ENCODE measurements around the gene VKORC1.

Gene VKORC1

GRCh38 chr16:31133046-31133501, 38.5 kb upstream of the VKORC1 start:
- in situ Hi-C loops (cut with HindIII; ENCODE audit: low sequenced_read_pairs): no loop called here
- H3K4me3 ChIP-seq (ENCODE audit: low read depth, low read length): no peak overlapping the region
- DNase-seq (ENCODE audit: low read depth, low spot score): no peak
- TF ChIP-seq CTCF (IDR thresholded peaks at IDR 0.05; ENCODE audit: low read depth, low read length): no peak

GRCh38 chr16:31132303-31132979, 37.8 kb upstream of the VKORC1 start:
- no peak for DNase-seq (ENCODE audit: low read depth, low spot score)
- H3K4me3 ChIP-seq (ENCODE audit: low read depth, low read length): no peak overlapping the region
- TF ChIP-seq CTCF (IDR thresholded peaks at IDR 0.05; ENCODE audit: low read depth, low read length): no peak
- in situ Hi-C loops (cut with HindIII; ENCODE audit: low sequenced_read_pairs): no loop called here

GRCh38 chr16:31131841-31132271, 37.3 kb upstream of the VKORC1 start:
- no peak for TF ChIP-seq CTCF (IDR thresholded peaks at IDR 0.05; ENCODE audit: low read depth, low read length)
- no peak overlapping the region for H3K4me3 ChIP-seq (ENCODE audit: low read depth, low read length)
- in situ Hi-C loops (cut with HindIII; ENCODE audit: low sequenced_read_pairs): no loop called here
- DNase-seq (ENCODE audit: low read depth, low spot score): no peak

GRCh38 chr16:31131416-31131815, 36.8 kb upstream of the VKORC1 start:
- in situ Hi-C loops (cut with HindIII; ENCODE audit: low sequenced_read_pairs): no loop called here
- H3K4me3 ChIP-seq (ENCODE audit: low read depth, low read length): no peak overlapping the region
- no peak for DNase-seq (ENCODE audit: low read depth, low spot score)
- TF ChIP-seq CTCF (IDR thresholded peaks at IDR 0.05; ENCODE audit: low read depth, low read length): no peak

- TF ChIP-seq CTCF (IDR thresholded peaks at IDR 0.05; ENCODE audit: low read depth, low read length): no peak
- no peak for DNase-seq (ENCODE audit: low read depth, low spot score)
- in situ Hi-C loops (cut with HindIII; ENCODE audit: low sequenced_read_pairs): no loop called here
- no peak overlapping the region for H3K4me3 ChIP-seq (ENCODE audit: low read depth, low read length)
Observed at GRCh38 chr16:31130899-31131298, 36.3 kb upstream of the VKORC1 start.

- no peak for DNase-seq (ENCODE audit: low read depth, low spot score)
- in situ Hi-C loops (cut with HindIII; ENCODE audit: low sequenced_read_pairs): no loop called here
- no peak for TF ChIP-seq CTCF (IDR thresholded peaks at IDR 0.05; ENCODE audit: low read depth, low read length)
- no peak overlapping the region for H3K4me3 ChIP-seq (ENCODE audit: low read depth, low read length)
Observed at GRCh38 chr16:31130336-31130891, 35.8 kb upstream of the VKORC1 start.
